GM12874 (cell line): ENCODE measurements around the gene PTPRN2.

Source experiments
- CTCF ChIP-seq: IDR thresholded peaks from 2 replicates; pipeline ENCODE4 v1.5.1; 2011; ENCODE audit warnings: low read depth, mild to moderate bottlenecking, control low read depth, low read length, moderate library complexity; ENCODE audit not compliant: insufficient read depth

Gene PTPRN2

GRCh38 chr7:158358926-158359645 lies 228.5 kb downstream of the PTPRN2 start:
- no peak for TF ChIP-seq CTCF

GRCh38 chr7:158357898-158358821 lies 229.5 kb downstream of the PTPRN2 start:
- TF ChIP-seq CTCF, result no peak

GRCh38 chr7:158357106-158357897 lies 230.3 kb downstream of the PTPRN2 start:
- TF ChIP-seq CTCF, result no peak

- TF ChIP-seq CTCF, result no peak
Measured at GRCh38 chr7:158356454-158356853, 231.2 kb downstream of the PTPRN2 start.

GRCh38 chr7:158355456-158356065 lies 232.1 kb downstream of the PTPRN2 start:
- TF ChIP-seq CTCF, result no peak

- TF ChIP-seq CTCF, result no peak
Measured at GRCh38 chr7:158354861-158355260, 232.8 kb downstream of the PTPRN2 start.
